Measurements from ENCODE around the gene ABCG2.

The ABCG2 gene

GRCh38 chr4:88158489-88159228 lies at the start of gene ABCG2:
ABCG2 (minus strand) TSS chr4:88158639; CDS start chr4:88139995, 18,644 bp downstream.
- DNase-seq, result no peak

GRCh38 chr4:88208156-88208555 lies 49.7 kb upstream of the ABCG2 start:
- DNase-seq, result no peak

GRCh38 chr4:88207171-88207570 lies 48.7 kb upstream of the ABCG2 start:
- DNase-seq, result no peak

- DNase-seq, result no peak
These were observed 46.4 kb upstream of the ABCG2 start for GRCh38 chr4:88204882-88205281.

- no peak for DNase-seq
These were observed 44.0 kb upstream of the ABCG2 start for GRCh38 chr4:88202443-88202842.

- no peak for DNase-seq
These were observed 41.7 kb upstream of the ABCG2 start for GRCh38 chr4:88200186-88200585.

GRCh38 chr4:88196523-88197185 lies 38.2 kb upstream of the ABCG2 start:
- DNase-seq, result no peak

GRCh38 chr4:88196013-88196365 lies 37.5 kb upstream of the ABCG2 start:
- DNase-seq, result no peak

GRCh38 chr4:88195328-88196012 lies 37.0 kb upstream of the ABCG2 start:
- no peak for DNase-seq

- no peak for DNase-seq
These were observed 33.0 kb upstream of the ABCG2 start for GRCh38 chr4:88191404-88191803.

- no peak for DNase-seq
These were observed 31.6 kb upstream of the ABCG2 start for GRCh38 chr4:88189881-88190585.

GRCh38 chr4:88189418-88189738 lies 30.9 kb upstream of the ABCG2 start:
- DNase-seq, result no peak

- no peak for DNase-seq
These were observed 30.4 kb upstream of the ABCG2 start for GRCh38 chr4:88188738-88189417.

- no peak for DNase-seq
These were observed 29.3 kb upstream of the ABCG2 start for GRCh38 chr4:88187766-88188165.

- no peak for DNase-seq
These were observed 27.5 kb upstream of the ABCG2 start for GRCh38 chr4:88185906-88186305.

GRCh38 chr4:88179261-88179660 lies 20.8 kb upstream of the ABCG2 start:
- no peak for DNase-seq

- no peak for DNase-seq
These were observed 20.3 kb upstream of the ABCG2 start for GRCh38 chr4:88178626-88179231.

- no peak for DNase-seq
These were observed 19.7 kb upstream of the ABCG2 start for GRCh38 chr4:88177983-88178625.

GRCh38 chr4:88172987-88173386 lies 14.5 kb upstream of the ABCG2 start:
- DNase-seq, result no peak

GRCh38 chr4:88171206-88171605 lies 12.8 kb upstream of the ABCG2 start:
- DNase-seq, result no peak

GRCh38 chr4:88169298-88169697 lies 10.9 kb upstream of the ABCG2 start:
- no peak for DNase-seq

- no peak for DNase-seq
These were observed 8.2 kb upstream of the ABCG2 start for GRCh38 chr4:88166608-88167007.
